ENCODE results near the gene RPRD1B.

RPRD1B gene

GRCh38 chr20:38126146-38126921 is 92.8 kb downstream of the RPRD1B start:
- DNase-seq (ENCODE audit: low read depth): peak; percentile 58

GRCh38 chr20:38126932-38127621 is 93.5 kb downstream of the RPRD1B start:
- no peak overlapping the region for H3K4me3 ChIP-seq (ENCODE audit: low read depth, low read length)
- TF ChIP-seq, protein P1, sequence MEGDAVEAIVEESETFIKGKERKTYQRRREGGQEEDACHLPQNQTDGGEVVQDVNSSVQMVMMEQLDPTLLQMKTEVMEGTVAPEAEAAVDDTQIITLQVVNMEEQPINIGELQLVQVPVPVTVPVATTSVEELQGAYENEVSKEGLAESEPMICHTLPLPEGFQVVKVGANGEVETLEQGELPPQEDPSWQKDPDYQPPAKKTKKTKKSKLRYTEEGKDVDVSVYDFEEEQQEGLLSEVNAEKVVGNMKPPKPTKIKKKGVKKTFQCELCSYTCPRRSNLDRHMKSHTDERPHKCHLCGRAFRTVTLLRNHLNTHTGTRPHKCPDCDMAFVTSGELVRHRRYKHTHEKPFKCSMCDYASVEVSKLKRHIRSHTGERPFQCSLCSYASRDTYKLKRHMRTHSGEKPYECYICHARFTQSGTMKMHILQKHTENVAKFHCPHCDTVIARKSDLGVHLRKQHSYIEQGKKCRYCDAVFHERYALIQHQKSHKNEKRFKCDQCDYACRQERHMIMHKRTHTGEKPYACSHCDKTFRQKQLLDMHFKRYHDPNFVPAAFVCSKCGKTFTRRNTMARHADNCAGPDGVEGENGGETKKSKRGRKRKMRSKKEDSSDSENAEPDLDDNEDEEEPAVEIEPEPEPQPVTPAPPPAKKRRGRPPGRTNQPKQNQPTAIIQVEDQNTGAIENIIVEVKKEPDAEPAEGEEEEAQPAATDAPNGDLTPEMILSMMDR (conservative IDR thresholded peaks at IDR 0.05; ENCODE audit: low read depth, low read length): no peak
- peak; percentile 78 for DNase-seq (ENCODE audit: low read depth)

More at GRCh38 chr20:38126146-38126921, 92.8 kb downstream of the RPRD1B start:
- TF ChIP-seq, protein P1 (conservative IDR thresholded peaks at IDR 0.05; ENCODE audit: low read depth, low read length): no peak
- H3K4me3 ChIP-seq (ENCODE audit: low read depth, low read length): no peak overlapping the region

DNA sequence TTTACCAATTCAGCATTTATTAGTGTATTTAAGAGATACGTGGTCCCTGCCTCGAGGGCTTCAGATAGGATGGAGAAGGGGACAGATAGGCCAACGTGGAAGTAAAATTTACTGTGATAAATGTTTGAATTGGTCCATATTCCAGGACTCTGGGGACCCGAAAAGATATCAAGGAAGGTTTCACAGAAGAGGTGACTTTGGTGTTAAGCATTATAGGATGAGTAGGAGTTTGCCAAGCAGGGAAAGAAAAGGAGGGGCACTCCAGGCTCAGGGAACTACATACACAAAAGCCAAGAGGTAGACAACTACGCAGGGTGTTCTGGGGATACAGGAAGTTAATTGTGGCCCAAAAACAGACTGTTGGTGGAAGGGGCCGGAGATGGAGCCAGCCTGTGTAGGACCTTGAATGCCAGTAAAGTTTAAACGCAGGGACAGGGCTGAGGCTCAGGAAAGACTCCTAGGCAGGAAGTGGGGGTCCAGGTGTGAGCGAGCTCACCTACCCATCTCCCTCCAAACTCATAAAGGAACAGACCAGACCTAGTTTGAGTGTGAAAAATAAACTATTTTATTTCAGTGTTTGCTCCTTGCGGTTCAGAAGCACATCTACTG is 94.5 kb downstream of the RPRD1B start:
- TF ChIP-seq, protein P1 (conservative IDR thresholded peaks at IDR 0.05; ENCODE audit: low read depth, low read length): no peak
- no peak for DNase-seq (ENCODE audit: low read depth)
- H3K4me3 ChIP-seq (ENCODE audit: low read depth, low read length): no peak overlapping the region

DNA sequence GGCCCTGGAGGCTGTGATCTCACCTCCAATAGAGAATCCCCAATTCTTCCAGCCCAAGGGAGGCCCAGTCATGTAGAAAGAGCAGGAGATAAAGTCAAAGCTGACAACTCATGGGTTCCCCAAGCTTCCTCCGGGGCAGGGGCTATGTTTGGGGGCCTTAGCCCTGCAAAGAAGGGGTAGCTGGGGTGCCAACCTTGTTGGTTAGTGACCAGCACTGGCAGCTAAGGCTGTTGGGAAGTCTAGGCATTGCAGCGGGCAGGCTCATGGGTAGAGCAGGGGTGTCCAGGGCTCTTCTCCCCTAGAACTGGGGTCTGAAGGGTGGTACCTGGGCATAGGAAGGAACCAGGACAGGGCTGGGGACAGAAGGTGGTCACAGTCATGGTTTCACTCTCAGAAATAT is 95.1 kb downstream of the RPRD1B start:
- no peak overlapping the region for H3K4me3 ChIP-seq (ENCODE audit: low read depth, low read length)
- DNase-seq (ENCODE audit: low read depth): no peak
- TF ChIP-seq, protein P1 (conservative IDR thresholded peaks at IDR 0.05; ENCODE audit: low read depth, low read length): no peak

- TF ChIP-seq, protein P1 (conservative IDR thresholded peaks at IDR 0.05; ENCODE audit: low read depth, low read length): no peak
- DNase-seq (ENCODE audit: low read depth): no peak
- no peak overlapping the region for H3K4me3 ChIP-seq (ENCODE audit: low read depth, low read length)
Measured at GRCh38 chr20:38129248-38129865, 95.8 kb downstream of the RPRD1B start.

GRCh38 chr20:38129893-38130609 is 96.5 kb downstream of the RPRD1B start:
- no peak for DNase-seq (ENCODE audit: low read depth)
- TF ChIP-seq, protein P1 (conservative IDR thresholded peaks at IDR 0.05; ENCODE audit: low read depth, low read length): no peak
- H3K4me3 ChIP-seq (ENCODE audit: low read depth, low read length): no peak overlapping the region

All from choroid plexus epithelial cell (primary cell).